Calu3 (cell line): ENCODE results near the gene ZNF254. TPM values are rescaled to one million over a fixed set of nuclear protein-coding genes. Genes with fewer than 3 reads are reported as not detected.

Experiments
- BruUV-seq: library from RNA; stranded (reverse); fragments of 400-500 nt; replicated peaks from 2 replicates; lab custom pipeline; 2021; lab: Mats Ljungman, UMichigan
- CTCF ChIA-PET: fragments of 300-600 bp; sonication (Branson Sonifier 250); formaldehyde crosslinking; loops from one replicate; lab custom pipeline; 2022; ENCODE audit warnings: antibody characterized with exemption; lab: Charles Lee
- DNase-seq: peaks from one replicate; pipeline ENCODE4 v3.0.0; 2022
- H3K27ac Mint-ChIP-seq: one replicate; pipeline ENCODE4 v1.8.0; 2022; ENCODE audit warnings: mixed read lengths; ENCODE audit not compliant: unreplicated experiment
- H3K27me3 Mint-ChIP-seq: one replicate; pipeline ENCODE4 v1.8.0; 2022; ENCODE audit warnings: mixed read lengths; ENCODE audit not compliant: unreplicated experiment
- H3K36me3 Mint-ChIP-seq: one replicate; pipeline ENCODE4 v1.8.0; 2022; ENCODE audit warnings: mild to moderate bottlenecking, moderate library complexity, mixed read lengths; ENCODE audit not compliant: insufficient read depth, unreplicated experiment
- H3K4me1 Mint-ChIP-seq: one replicate; pipeline ENCODE4 v1.8.0; 2022; ENCODE audit warnings: mild to moderate bottlenecking, low read depth, mixed read lengths; ENCODE audit not compliant: unreplicated experiment
- H3K4me3 Mint-ChIP-seq: one replicate; pipeline ENCODE4 v1.8.0; 2022; ENCODE audit warnings: mild to moderate bottlenecking, low read depth, moderate library complexity, mixed read lengths; ENCODE audit not compliant: unreplicated experiment
- H3K9me3 Mint-ChIP-seq: one replicate; pipeline ENCODE4 v1.8.0; 2022; ENCODE audit warnings: low read depth, mixed read lengths; ENCODE audit not compliant: unreplicated experiment
- CTCF ChIP-seq: fragments of 200-600 bp; IDR thresholded peaks from one replicate; pipeline ENCODE4 v1.8.0; 2022; ENCODE audit warnings: antibody characterized with exemption; ENCODE audit not compliant: unreplicated experiment
- intact Hi-C: fragments of 100-400 bp; cut with micrococcal nuclease; formaldehyde crosslinking; loops from one replicate; pipeline ENCODE4 v1.10.0; 2022; ENCODE audit not compliant: unreplicated experiment
- total RNA-seq: library from RNA; stranded (reverse); gene quantifications from 2 replicates; pipeline ENCODE4 v1.2.3, GENCODE V29; 2022

Gene ZNF254
- total RNA-seq, 1 experiment from 2014 or later, result 14.5 TPM

- no peaks in the 10 kb centered on the region for H3K27me3 Mint-ChIP-seq
- BruUV-seq, result no TSS peak
- no peak for TF ChIP-seq CTCF
- intact Hi-C loops, result no loop called here
- DNase-seq, result no peak
- peaks cover 28% of the 10 kb centered on the region for H3K36me3 Mint-ChIP-seq
- CTCF ChIA-PET, result no interaction called here
- H3K27ac Mint-ChIP-seq, result no peak overlapping the region
- no peaks in the 10 kb centered on the region for H3K9me3 Mint-ChIP-seq
- H3K4me1 Mint-ChIP-seq, result peaks cover 9% of the 10 kb centered on the region
- H3K4me3 Mint-ChIP-seq, result no peak overlapping the region
These were observed 27.3 kb upstream of the ZNF254 start for GRCh38 chr19:24059563-24060295.

DNA sequence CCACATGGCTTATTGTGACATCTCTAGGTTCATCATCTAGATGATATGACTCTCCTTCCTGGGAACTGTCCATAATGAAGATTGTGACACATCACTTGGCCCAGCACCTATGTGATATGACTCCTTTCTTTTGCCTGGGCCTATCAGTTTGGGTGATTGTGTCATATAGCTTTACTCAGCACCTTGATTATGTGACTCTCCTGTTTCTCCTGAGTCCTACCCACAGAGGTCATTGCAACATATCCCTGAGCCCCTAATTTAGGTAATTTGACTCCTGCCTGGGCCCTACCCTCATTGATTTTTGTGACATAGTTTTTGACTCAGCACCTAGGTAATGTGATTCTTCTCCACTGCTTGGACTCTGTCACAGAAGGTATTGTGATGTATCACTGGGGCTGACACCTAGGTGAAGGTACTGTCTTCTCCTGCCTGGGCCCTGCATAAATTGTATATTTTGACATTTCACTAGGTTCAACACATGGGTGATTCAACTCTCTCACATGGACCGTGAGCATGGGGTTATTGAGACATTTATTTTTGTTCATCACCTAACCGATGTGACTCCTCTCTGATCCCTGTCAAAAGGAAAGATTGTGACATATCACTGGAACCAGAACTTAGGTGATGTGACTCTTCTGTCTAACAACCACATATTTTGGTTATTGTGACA is 26.2 kb upstream of the ZNF254 start:
- peak overlapping the region; percentile 39 for H3K27ac Mint-ChIP-seq
- H3K36me3 Mint-ChIP-seq, result peaks cover 28% of the 10 kb centered on the region
- DNase-seq, result no peak
- CTCF ChIA-PET, result no interaction called here
- H3K4me1 Mint-ChIP-seq, result peaks cover 9% of the 10 kb centered on the region
- BruUV-seq, result no TSS peak
- intact Hi-C loops, result no loop called here
- no peak for TF ChIP-seq CTCF
- no peak overlapping the region for H3K4me3 Mint-ChIP-seq
- H3K27me3 Mint-ChIP-seq, result no peaks in the 10 kb centered on the region
- H3K9me3 Mint-ChIP-seq, result no peaks in the 10 kb centered on the region

GRCh38 chr19:24062190-24062589 is 24.8 kb upstream of the ZNF254 start:
- intact Hi-C loops, result no loop called here
- Mint-ChIP-seq H3K9me3 (no peaks in the 10 kb centered on the region), H3K27me3 (no peaks in the 10 kb centered on the region), H3K4me3 (no peak overlapping the region), H3K4me1 (peaks cover 9% of the 10 kb centered on the region), H3K27ac (no peak overlapping the region), H3K36me3 (peaks cover 31% of the 10 kb centered on the region)
- DNase-seq, result no peak
- no TSS peak for BruUV-seq
- CTCF ChIA-PET, result no interaction called here
- TF ChIP-seq CTCF, result no peak

- Mint-ChIP-seq H3K4me3 (no peak overlapping the region), H3K9me3 (no peaks in the 10 kb centered on the region), H3K27me3 (no peaks in the 10 kb centered on the region), H3K36me3 (peaks cover 32% of the 10 kb centered on the region), H3K4me1 (peaks cover 9% of the 10 kb centered on the region), H3K27ac (no peak overlapping the region)
- intact Hi-C loops, result no loop called here
- BruUV-seq, result no TSS peak
- TF ChIP-seq CTCF, result no peak
- CTCF ChIA-PET, result no interaction called here
- no peak for DNase-seq
These were observed 23.7 kb upstream of the ZNF254 start for GRCh38 chr19:24063295-24063694.
